Mesendoderm (in vitro differentiated cells): ENCODE results near the gene ANKS1B.

Experiments
- DNase-seq: peaks from one replicate; pipeline ENCODE4 v3.0.0; 2013
- H2AK5ac ChIP-seq: 2 replicates; pipeline ENCODE4 v1.6.1; 2013; ENCODE audit warnings: low read length, inconsistent platforms
- H2BK120ac ChIP-seq: 2 replicates; pipeline ENCODE4 v1.6.1; 2013; ENCODE audit warnings: low read depth, mild to moderate bottlenecking, low read length, moderate library complexity, mixed read lengths
- H2BK15ac ChIP-seq: replicated peaks from 2 replicates; pipeline ENCODE4 v1.6.1; 2013; ENCODE audit warnings: low read depth, mild to moderate bottlenecking, moderate library complexity
- H2BK5ac ChIP-seq: 2 replicates; pipeline ENCODE4 v1.6.1; 2013; ENCODE audit warnings: low read length, inconsistent platforms
- H3K18ac ChIP-seq: 2 replicates; pipeline ENCODE4 v1.6.1; 2013; ENCODE audit warnings: mild to moderate bottlenecking, low read length, mixed read lengths
- H3K23ac ChIP-seq: one replicate; pipeline ENCODE4 v1.6.1; 2013; ENCODE audit warnings: low read length
- H3K27ac ChIP-seq: 2 replicates; pipeline ENCODE4 v1.5.1; 2013; ENCODE audit warnings: low read depth, mild to moderate bottlenecking, inconsistent platforms, low read length, moderate library complexity
- H3K27me3 ChIP-seq: 2 replicates; pipeline ENCODE4 v1.6.1; 2013; ENCODE audit warnings: low read length, control low read depth, mild to moderate bottlenecking, inconsistent platforms; ENCODE audit not compliant: insufficient read depth, poor library complexity
- H3K36me3 ChIP-seq: 2 replicates; pipeline ENCODE4 v1.6.1; 2013; ENCODE audit warnings: low read length, inconsistent platforms; ENCODE audit not compliant: control insufficient read depth, insufficient read depth
- H3K4ac ChIP-seq: one replicate; pipeline ENCODE4 v1.6.1; 2013; ENCODE audit warnings: low read depth, mild to moderate bottlenecking, low read length, moderate library complexity
- H3K4me1 ChIP-seq: 2 replicates; pipeline ENCODE4 v1.6.1; 2013; ENCODE audit warnings: low read depth, low read length, inconsistent platforms; ENCODE audit not compliant: control insufficient read depth
- H3K4me2 ChIP-seq: 2 replicates; pipeline ENCODE4 v1.6.1; 2013; ENCODE audit warnings: low read length
- H3K4me3 ChIP-seq: 2 replicates; pipeline ENCODE4 v1.5.1; 2013; ENCODE audit warnings: mild to moderate bottlenecking, low read length
- H3K56ac ChIP-seq: one replicate; pipeline ENCODE4 v1.6.1; 2013; ENCODE audit warnings: low read length
- H3K79me1 ChIP-seq: 2 replicates; pipeline ENCODE4 v1.6.1; 2013; ENCODE audit warnings: low read length, inconsistent platforms
- H3K79me2 ChIP-seq: 2 replicates; pipeline ENCODE4 v1.6.1; 2013; ENCODE audit warnings: mild to moderate bottlenecking, low read length; ENCODE audit not compliant: control insufficient read depth, insufficient read depth
- H3K9ac ChIP-seq: 2 replicates; pipeline ENCODE4 v1.6.1; 2013; ENCODE audit warnings: low read length, inconsistent platforms
- H4K5ac ChIP-seq: one replicate; pipeline ENCODE4 v1.6.1; 2013; ENCODE audit warnings: low read length
- H4K8ac ChIP-seq: one replicate; pipeline ENCODE4 v1.6.1; 2013; ENCODE audit warnings: low read depth, mild to moderate bottlenecking, control low read depth, low read length, moderate library complexity
- WGBS: extraction: QIAGEN DNeasy Blood & Tissue Kit; methylation state at CpG from one replicate; pipeline ENCODE4 v1.1.7; 2013; ENCODE audit warnings: low lambda C conversion rate, missing lambda C conversion rate; ENCODE audit not compliant: insufficient coverage; ENCODE audit errors: extremely low coverage; 5-methylcytosine and 5-hydroxymethylcytosine counted together

Gene ANKS1B

DNA sequence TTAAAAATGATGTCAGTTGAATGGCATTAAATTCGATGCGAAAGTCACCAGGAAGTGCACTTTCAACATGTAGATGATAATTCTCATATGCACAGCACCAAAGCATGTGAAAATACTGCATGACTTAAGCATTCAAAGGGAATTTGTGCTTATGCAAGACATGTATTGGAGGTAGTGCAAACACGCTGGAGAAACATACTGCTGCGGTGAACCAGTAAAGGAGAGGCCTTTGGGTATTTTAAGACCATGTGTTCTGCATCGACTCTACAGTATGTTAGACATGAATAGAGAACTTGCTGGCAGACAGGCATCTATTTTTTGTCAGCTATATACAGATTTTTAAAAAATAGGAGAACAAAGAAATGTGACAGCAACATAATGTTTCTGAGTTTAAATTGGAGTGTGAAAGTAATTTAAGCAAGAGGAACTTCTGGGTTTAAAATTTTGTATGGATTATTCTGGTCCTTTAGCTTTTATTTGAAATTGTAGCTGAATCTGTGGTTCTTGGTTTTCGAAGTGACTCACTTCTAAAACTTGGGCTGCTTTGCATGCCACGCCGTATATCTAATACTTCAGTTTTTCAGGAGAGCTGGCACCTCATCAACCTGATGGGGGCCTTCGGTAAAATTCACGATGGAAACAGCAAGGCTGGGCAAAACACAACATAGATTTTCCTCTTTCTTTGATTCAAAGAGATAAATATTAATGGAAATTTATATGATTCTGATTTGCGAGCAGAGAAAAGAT is 930.9 kb downstream of the ANKS1B start:
- Histone ChIP-seq H3K36me3 (no peaks in the 10 kb centered on the region), H3K79me1 (no peaks in the 10 kb centered on the region), H3K27ac (no peak overlapping the region), H2BK5ac (no peak overlapping the region), H2BK15ac (no peak overlapping the region), H3K4me3 (no peak overlapping the region), H4K5ac (no peak overlapping the region), H3K27me3 (no peaks in the 10 kb centered on the region), H3K9ac (no peak overlapping the region), H3K4me2 (no peak overlapping the region), H3K4ac (no peak overlapping the region), H2BK120ac (no peak overlapping the region), H3K79me2 (no peaks in the 10 kb centered on the region), H3K4me1 (no peaks in the 10 kb centered on the region), H4K8ac (no peak overlapping the region), H3K56ac (no peak overlapping the region), H3K18ac (no peak overlapping the region), H3K23ac (no peak overlapping the region), H2AK5ac (no peak overlapping the region)
- WGBS = no CpG with 5 or more reads among the region's 11 CpGs
- no peak for DNase-seq

DNA sequence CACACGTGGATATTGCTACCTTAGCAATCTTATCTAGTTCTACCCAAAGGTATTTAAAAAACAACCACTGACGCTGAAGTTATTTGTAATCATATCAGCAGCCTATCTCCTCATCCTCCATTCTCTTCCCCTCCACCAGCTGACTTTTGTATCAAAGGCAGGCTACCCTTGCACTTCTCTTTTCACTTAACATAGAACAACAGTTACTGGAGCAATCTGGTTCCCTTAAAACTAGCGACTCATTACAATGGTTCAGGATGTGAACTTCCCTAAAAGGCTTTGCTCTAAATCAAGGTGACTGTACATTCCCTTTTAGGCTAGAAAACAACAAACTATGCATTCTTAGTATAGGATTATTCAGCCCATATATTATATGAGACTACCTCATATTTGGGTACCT is 935.0 kb downstream of the ANKS1B start:
- H3K4me1 ChIP-seq = no peaks in the 10 kb centered on the region
- H3K27me3 ChIP-seq = no peaks in the 10 kb centered on the region
- no peaks in the 10 kb centered on the region for H3K79me2 ChIP-seq
- no peak overlapping the region for H2BK15ac ChIP-seq
- H3K18ac ChIP-seq = no peak overlapping the region
- DNase-seq = no peak
- no peak overlapping the region for H3K9ac ChIP-seq
- H3K23ac ChIP-seq = no peak overlapping the region
- H3K27ac ChIP-seq = no peak overlapping the region
- no CpG with 5 or more reads among the region's 3 CpGs for WGBS
- no peak overlapping the region for H2AK5ac ChIP-seq
- H4K5ac ChIP-seq = no peak overlapping the region
- no peaks in the 10 kb centered on the region for H3K36me3 ChIP-seq
- H3K4ac ChIP-seq = no peak overlapping the region
- no peak overlapping the region for H4K8ac ChIP-seq
- no peak overlapping the region for H3K56ac ChIP-seq
- no peak overlapping the region for H2BK5ac ChIP-seq
- H2BK120ac ChIP-seq = no peak overlapping the region
- H3K4me3 ChIP-seq = no peak overlapping the region
- no peaks in the 10 kb centered on the region for H3K79me1 ChIP-seq
- H3K4me2 ChIP-seq = no peak overlapping the region

- Histone ChIP-seq H3K4me3 (no peak overlapping the region), H2BK15ac (no peak overlapping the region), H3K79me1 (no peaks in the 10 kb centered on the region), H3K36me3 (no peaks in the 10 kb centered on the region), H3K27me3 (no peaks in the 10 kb centered on the region), H3K4me1 (no peaks in the 10 kb centered on the region), H3K27ac (no peak overlapping the region), H3K79me2 (no peaks in the 10 kb centered on the region), H2BK120ac (no peak overlapping the region), H3K4me2 (no peak overlapping the region), H2BK5ac (no peak overlapping the region), H3K56ac (no peak overlapping the region), H4K8ac (no peak overlapping the region), H4K5ac (no peak overlapping the region), H3K18ac (no peak overlapping the region), H2AK5ac (no peak overlapping the region), H3K23ac (no peak overlapping the region), H3K4ac (no peak overlapping the region), H3K9ac (no peak overlapping the region)
- DNase-seq = no peak
- WGBS = no CpG with 5 or more reads among the region's 2 CpGs
These were observed 939.6 kb downstream of the ANKS1B start for GRCh38 chr12:99045158-99045557.

GRCh38 chr12:99043319-99043914 is 941.3 kb downstream of the ANKS1B start:
- H3K4ac ChIP-seq = no peak overlapping the region
- no peaks in the 10 kb centered on the region for H3K4me1 ChIP-seq
- H3K36me3 ChIP-seq = no peaks in the 10 kb centered on the region
- H3K79me2 ChIP-seq = no peaks in the 10 kb centered on the region
- no peak overlapping the region for H3K56ac ChIP-seq
- no peaks in the 10 kb centered on the region for H3K79me1 ChIP-seq
- H4K8ac ChIP-seq = no peak overlapping the region
- H2BK120ac ChIP-seq = no peak overlapping the region
- H3K4me2 ChIP-seq = no peak overlapping the region
- no CpG with 5 or more reads among the region's 2 CpGs for WGBS
- no peak overlapping the region for H2AK5ac ChIP-seq
- H4K5ac ChIP-seq = no peak overlapping the region
- H3K23ac ChIP-seq = no peak overlapping the region
- H2BK15ac ChIP-seq = no peak overlapping the region
- H3K4me3 ChIP-seq = no peak overlapping the region
- no peak overlapping the region for H2BK5ac ChIP-seq
- no peaks in the 10 kb centered on the region for H3K27me3 ChIP-seq
- H3K18ac ChIP-seq = no peak overlapping the region
- no peak overlapping the region for H3K9ac ChIP-seq
- DNase-seq = peak; percentile 74
- no peak overlapping the region for H3K27ac ChIP-seq

GRCh38 chr12:99042226-99042625 is 942.5 kb downstream of the ANKS1B start:
- DNase-seq = no peak
- WGBS = no CpG with 5 or more reads among the region's 4 CpGs
- no peaks in the 10 kb centered on the region for H3K79me1 ChIP-seq

More at GRCh38 chr12:99042226-99042625, 942.5 kb downstream of the ANKS1B start:
- no peak overlapping the region for H3K4me2 ChIP-seq
- no peak overlapping the region for H4K5ac ChIP-seq
- no peaks in the 10 kb centered on the region for H3K79me2 ChIP-seq
- no peak overlapping the region for H3K9ac ChIP-seq
- H3K4me3 ChIP-seq = no peak overlapping the region
- H3K27ac ChIP-seq = no peak overlapping the region
- no peak overlapping the region for H2BK15ac ChIP-seq
- no peak overlapping the region for H2BK120ac ChIP-seq
- no peak overlapping the region for H3K18ac ChIP-seq
- no peak overlapping the region for H2AK5ac ChIP-seq
- H3K56ac ChIP-seq = no peak overlapping the region
- no peak overlapping the region for H2BK5ac ChIP-seq
- no peak overlapping the region for H4K8ac ChIP-seq
- no peaks in the 10 kb centered on the region for H3K36me3 ChIP-seq
- H3K27me3 ChIP-seq = no peaks in the 10 kb centered on the region
- H3K23ac ChIP-seq = no peak overlapping the region
- no peak overlapping the region for H3K4ac ChIP-seq
- no peaks in the 10 kb centered on the region for H3K4me1 ChIP-seq
